Esophagus muscularis mucosa (tissue), 4 donors: ENCODE results near the gene NOSIP. TPM values are rescaled to one million over a fixed set of nuclear protein-coding genes. Genes with fewer than 3 reads are reported as not detected.

Experiments used
- DNase-seq: peaks from one replicate; pipeline ENCODE4 v3.0.0-alpha.2; 2017; ENCODE audit errors: extremely low spot score
- H3K27ac ChIP-seq, 4 donors: fragments of 200-600 bp; sonication (generic); replicated peaks in 1 of 4; 1 replicate in 3 of 4; 2 replicates in 1 of 4; pipeline ENCODE4 v1.5.1; 2016 to 2019; ENCODE audit warnings: mild to moderate bottlenecking in 1 of 4
- H3K27me3 ChIP-seq, 4 donors: fragments of 200-600 bp; sonication (generic); one replicate each; pipeline versions ENCODE4 v1.5.1 to v1.6.0; 2016 to 2019
- H3K36me3 ChIP-seq, 4 donors: fragments of 200-600 bp; sonication (generic); one replicate each; pipeline ENCODE4 v1.5.1; 2016 to 2019
- H3K4me1 ChIP-seq, 4 donors: fragments of 200-600 bp; sonication (generic); one replicate each; pipeline ENCODE4 v1.5.1; 2016 to 2019
- H3K4me3 ChIP-seq, 4 donors: fragments of 200-600 bp; sonication (generic); 1 replicate in 2 of 4; 2 replicates in 2 of 4; pipeline ENCODE4 v1.5.1; 2016 to 2019; ENCODE audit warnings: mild to moderate bottlenecking in 4 of 4, moderate library complexity in 1 of 4
- H3K9me3 ChIP-seq, 4 donors: fragments of 200-600 bp; sonication (generic); 1 replicate in 3 of 4; 2 replicates in 1 of 4; pipeline ENCODE4 v1.5.1; 2016 to 2019
- CTCF ChIP-seq, 3 experiments: fragments of 200-600 bp in 2 of 3; fragments of 450-650 bp in 1 of 3; sonication (generic) in 2 of 3; IDR thresholded peaks; one replicate each; pipeline ENCODE4 v1.5.1; 2017 to 2019; ENCODE audit warnings: antibody characterized with exemption in 3 of 3, mild to moderate bottlenecking in 2 of 3, moderate library complexity in 1 of 3
- EP300 ChIP-seq: sonication (generic); formaldehyde crosslinking; IDR thresholded peaks from one replicate; pipeline ENCODE4 v1.6.1; 2017; ENCODE audit warnings: antibody characterized with exemption
- POLR2A ChIP-seq: fragments of 450-650 bp; IDR thresholded peaks from one replicate; pipeline ENCODE4 v1.6.1; 2017; ENCODE audit warnings: antibody characterized with exemption, moderate library complexity, mild to moderate bottlenecking, low read depth
- POLR2AphosphoS5 ChIP-seq, 2 donors: sonication (generic); formaldehyde crosslinking; IDR thresholded peaks; one replicate each; pipeline ENCODE4 v1.6.1; 2017; ENCODE audit warnings: antibody characterized with exemption in 2 of 2
- WGBS: methylation state at CpG from one replicate; pipeline ENCODE4 v1.1.5; 2018; 5-methylcytosine and 5-hydroxymethylcytosine counted together
- intact Hi-C: fragments of 100-400 bp; cut with DNase I; formaldehyde crosslinking; loops from one replicate; pipeline ENCODE4 v1.15.1; 2023
- total RNA-seq, 4 donors: library from RNA; depleted of rRNA; stranded (reverse); fragments of >200 nt; gene quantifications; one replicate each; pipeline versions ENCODE4 v1.1.0 to v1.2.1, GENCODE V29; 2016

Gene NOSIP
- total RNA-seq, 4 donors from 2014 or later = 51.0 to 71.6 (median 59.2) TPM

- 4% methylated on average over 22 of the region's 28 CpGs for WGBS
- Histone ChIP-seq H3K4me3 (peak overlapping the region; percentile 85 to 96 (median 92)), H3K36me3 (peaks cover 34 to 37% (median 37%) of the 10 kb centered on the region in 4 donors), H3K27ac (peak overlapping the region; percentile 84 to 96 (median 94)), H3K27me3 (no peaks in the 10 kb centered on the region), H3K4me1 (peaks cover 22 to 48% (median 44%) of the 10 kb centered on the region in 4 donors), H3K9me3 (no peaks in the 10 kb centered on the region)
- intact Hi-C loops = loop anchor here (2.0 to 5.0 kb wide), 2 partner anchors 46 to 85 kb away; partner anchors contain the start of gene PRMT1
- no peak for TF ChIP-seq POLR2AphosphoS5 (IDR thresholded peaks at IDR 0.05)
- no peak for TF ChIP-seq POLR2A
- TF ChIP-seq EP300 = no peak
- TF ChIP-seq CTCF (IDR thresholded peaks at IDR 0.05) = no peak
- no peak for DNase-seq
Measured at GRCh38 chr19:49592486-49593232, 12.3 kb upstream of the NOSIP start.

GRCh38 chr19:49591731-49592485, 11.6 kb upstream of the NOSIP start:
- Histone ChIP-seq H3K4me3 (peak overlapping the region; percentile 85 to 96 (median 92)), H3K27ac (peak overlapping the region; percentile 84 to 96 (median 94)), H3K9me3 (no peaks in the 10 kb centered on the region), H3K27me3 (no peaks in the 10 kb centered on the region), H3K4me1 (peaks cover 22 to 48% (median 44%) of the 10 kb centered on the region in 4 donors), H3K36me3 (peaks cover 26 to 30% (median 29%) of the 10 kb centered on the region in 4 donors)
- no peak for TF ChIP-seq EP300
- no peak for TF ChIP-seq POLR2AphosphoS5 (IDR thresholded peaks at IDR 0.05)
- no peak for TF ChIP-seq POLR2A
- WGBS = 2% methylated on average over 21 of the region's 51 CpGs
- intact Hi-C loops = loop anchor here (2.0 to 5.0 kb wide), 2 partner anchors 47 to 85 kb away; partner anchors contain the start of gene PRMT1
- DNase-seq = no peak

GRCh38 chr19:49590971-49591730, 10.8 kb upstream of the NOSIP start, which contains the start of gene PRR12:
Gene PRR12 (plus strand): TSS chr19:49591182. CDS start chr19:49591655, 473 bp downstream.
- TF ChIP-seq CTCF (IDR thresholded peaks at IDR 0.05) = no peak
- no peak for TF ChIP-seq POLR2AphosphoS5 (IDR thresholded peaks at IDR 0.05)
- no peak for TF ChIP-seq EP300
- no peak for TF ChIP-seq POLR2A
- peaks cover 22 to 48% (median 44%) of the 10 kb centered on the region in 4 donors for H3K4me1 ChIP-seq
- H3K27me3 ChIP-seq = no peaks in the 10 kb centered on the region
- H3K27ac ChIP-seq = peak within 1 kb of the TSS; percentile 84 to 96 (median 94)
- intact Hi-C loops = loop anchor here (5.0 kb wide), 1 partner anchor 86 kb away; the partner anchor contains the start of gene PRMT1
- WGBS = 0% methylated on average over 25 of the region's 66 CpGs
- H3K4me3 ChIP-seq = peak within 1 kb of the TSS; percentile 85 to 96 (median 92)
- H3K9me3 ChIP-seq = no peaks in the 10 kb centered on the region
- peak; percentile 94 for DNase-seq
- H3K36me3 ChIP-seq = peaks cover 19 to 22% (median 22%) of the 10 kb centered on the region in 4 donors

GRCh38 chr19:49590071-49590970, 10.0 kb upstream of the NOSIP start:
- peak overlapping the region; percentile 84 to 96 (median 94) for H3K27ac ChIP-seq
- under 1% methylated on average over 24 of the region's 58 CpGs for WGBS
- peak overlapping the region; percentile 85 to 96 (median 92) for H3K4me3 ChIP-seq
- intact Hi-C loops = loop anchor here (5.0 kb wide), 1 partner anchor 87 kb away; the partner anchor contains the start of gene PRMT1
- peak; percentile 99 for DNase-seq
- no peaks in the 10 kb centered on the region for H3K27me3 ChIP-seq
- H3K36me3 ChIP-seq = peaks cover 12 to 14% (median 13%) of the 10 kb centered on the region in 4 donors
- H3K4me1 ChIP-seq = peaks cover 22 to 44% (median 40%) of the 10 kb centered on the region in 4 donors
- no peak for TF ChIP-seq EP300
- TF ChIP-seq CTCF (IDR thresholded peaks at IDR 0.05) = peak in 1 of 3 experiments; percentile 16
- TF ChIP-seq POLR2A = no peak
- TF ChIP-seq POLR2AphosphoS5 (IDR thresholded peaks at IDR 0.05) = peak; percentile 72 to 88
- H3K9me3 ChIP-seq = no peaks in the 10 kb centered on the region
